ENCODE data around the gene MAGI1.
"Not testable (repeated sequence)": the region's sequence is repeated elsewhere in the genome, so short reads cannot be mapped to it uniquely, and the experiment has no call there.

The MAGI1 gene

GRCh38 chr3:65871305-65872141 is 167.2 kb downstream of the MAGI1 start:
- DNase-seq, result peak; percentile 43 to 90 (median 74)

- DNase-seq, result peak in 1 of 3 experiments; percentile 27
These were observed 168.9 kb downstream of the MAGI1 start for GRCh38 chr3:65869798-65870197.

GRCh38 chr3:65867463-65868210 is 171.1 kb downstream of the MAGI1 start:
- DNase-seq, result no peak

- peak in 1 of 3 experiments; percentile 1 for DNase-seq
These were observed 174.3 kb downstream of the MAGI1 start for GRCh38 chr3:65864357-65864904.

- no peak for DNase-seq
These were observed 177.0 kb downstream of the MAGI1 start for GRCh38 chr3:65861718-65862117.

- DNase-seq, result not testable (repeated sequence)
These were observed 179.1 kb downstream of the MAGI1 start for GRCh38 chr3:65859612-65860011.

GRCh38 chr3:65858749-65859148 is 180.0 kb downstream of the MAGI1 start:
- DNase-seq, result no peak

- no peak for DNase-seq
These were observed 181.4 kb downstream of the MAGI1 start for GRCh38 chr3:65857327-65857726.

- DNase-seq, result no peak
These were observed 181.8 kb downstream of the MAGI1 start for GRCh38 chr3:65856907-65857306.

GRCh38 chr3:65855370-65856100 is 183.2 kb downstream of the MAGI1 start:
- no peak for DNase-seq

- peak in 2 of 3 experiments; percentile 68 to 88 for DNase-seq
These were observed 184.0 kb downstream of the MAGI1 start for GRCh38 chr3:65854606-65855304.

- DNase-seq, result no peak
These were observed 186.9 kb downstream of the MAGI1 start for GRCh38 chr3:65851827-65852226.

- no peak for DNase-seq
These were observed 188.5 kb downstream of the MAGI1 start for GRCh38 chr3:65850261-65850660.

GRCh38 chr3:65848024-65848423 is 190.7 kb downstream of the MAGI1 start:
- no peak for DNase-seq

GRCh38 chr3:65846936-65847335 is 191.8 kb downstream of the MAGI1 start:
- DNase-seq, result no peak

GRCh38 chr3:65844370-65844769 is 194.3 kb downstream of the MAGI1 start:
- no peak for DNase-seq

- no peak for DNase-seq
These were observed 195.0 kb downstream of the MAGI1 start for GRCh38 chr3:65843732-65844131.

GRCh38 chr3:65837604-65838003 is 201.1 kb downstream of the MAGI1 start:
- DNase-seq, result no peak

GRCh38 chr3:65836047-65836446 is 202.7 kb downstream of the MAGI1 start:
- no peak for DNase-seq

- DNase-seq, result no peak
These were observed 204.8 kb downstream of the MAGI1 start for GRCh38 chr3:65833761-65834505.

GRCh38 chr3:65831733-65832425 is 206.8 kb downstream of the MAGI1 start:
- DNase-seq, result peak in 1 of 3 experiments; percentile 40
